Measurements from ENCODE around the gene PPEF2. TPM values are rescaled to one million over a fixed set of nuclear protein-coding genes. Genes with fewer than 3 reads are reported as not detected.

PPEF2 gene
- total RNA-seq, 2 donors from 2014 or later: not detected

GRCh38 chr4:75820197-75820596 lies 82.1 kb downstream of the PPEF2 start:
- H3K9me3 ChIP-seq (ENCODE audit: control insufficient read depth, low read length): no peaks in the 10 kb centered on the region
- Mint-ChIP-seq H3K36me3 (ENCODE audit: low read depth) (peaks cover 5% of the 10 kb centered on the region), H3K27ac (no peak overlapping the region), H3K4me3 (no peak overlapping the region), H3K27me3 (ENCODE audit: insufficient read depth) (no peaks in the 10 kb centered on the region), H3K9me3 (no peaks in the 10 kb centered on the region), H3K4me1 (no peaks in the 10 kb centered on the region)
- no peak overlapping the region for H3K27ac ChIP-seq (ENCODE audit: low read depth, low read length)
- H3K36me3 ChIP-seq (ENCODE audit: control insufficient read depth, insufficient read depth, low read length): peaks cover 7% of the 10 kb centered on the region
- DNase-seq: no peak
- H3K9ac ChIP-seq (ENCODE audit: extremely low read depth, low read length, poor library complexity, severe bottlenecking): no peak overlapping the region
- TF ChIP-seq, protein P1, sequence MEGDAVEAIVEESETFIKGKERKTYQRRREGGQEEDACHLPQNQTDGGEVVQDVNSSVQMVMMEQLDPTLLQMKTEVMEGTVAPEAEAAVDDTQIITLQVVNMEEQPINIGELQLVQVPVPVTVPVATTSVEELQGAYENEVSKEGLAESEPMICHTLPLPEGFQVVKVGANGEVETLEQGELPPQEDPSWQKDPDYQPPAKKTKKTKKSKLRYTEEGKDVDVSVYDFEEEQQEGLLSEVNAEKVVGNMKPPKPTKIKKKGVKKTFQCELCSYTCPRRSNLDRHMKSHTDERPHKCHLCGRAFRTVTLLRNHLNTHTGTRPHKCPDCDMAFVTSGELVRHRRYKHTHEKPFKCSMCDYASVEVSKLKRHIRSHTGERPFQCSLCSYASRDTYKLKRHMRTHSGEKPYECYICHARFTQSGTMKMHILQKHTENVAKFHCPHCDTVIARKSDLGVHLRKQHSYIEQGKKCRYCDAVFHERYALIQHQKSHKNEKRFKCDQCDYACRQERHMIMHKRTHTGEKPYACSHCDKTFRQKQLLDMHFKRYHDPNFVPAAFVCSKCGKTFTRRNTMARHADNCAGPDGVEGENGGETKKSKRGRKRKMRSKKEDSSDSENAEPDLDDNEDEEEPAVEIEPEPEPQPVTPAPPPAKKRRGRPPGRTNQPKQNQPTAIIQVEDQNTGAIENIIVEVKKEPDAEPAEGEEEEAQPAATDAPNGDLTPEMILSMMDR (conservative IDR thresholded peaks at IDR 0.05): no peak
- H3K4me3 ChIP-seq (ENCODE audit: low read length): no peak overlapping the region
- WGBS, 2 experiments (ENCODE audit: insufficient coverage in 1 of 2, insufficient read length in 1 of 2): 89 to 100% methylated on average over 1 to 2 of the region's 2 CpGs
- no peaks in the 10 kb centered on the region for H3K4me1 ChIP-seq (ENCODE audit: control insufficient read depth, insufficient read depth, low read length)
- no peaks in the 10 kb centered on the region for H3K27me3 ChIP-seq (ENCODE audit: control insufficient read depth, insufficient read depth, low read length, poor library complexity, severe bottlenecking)

DNA sequence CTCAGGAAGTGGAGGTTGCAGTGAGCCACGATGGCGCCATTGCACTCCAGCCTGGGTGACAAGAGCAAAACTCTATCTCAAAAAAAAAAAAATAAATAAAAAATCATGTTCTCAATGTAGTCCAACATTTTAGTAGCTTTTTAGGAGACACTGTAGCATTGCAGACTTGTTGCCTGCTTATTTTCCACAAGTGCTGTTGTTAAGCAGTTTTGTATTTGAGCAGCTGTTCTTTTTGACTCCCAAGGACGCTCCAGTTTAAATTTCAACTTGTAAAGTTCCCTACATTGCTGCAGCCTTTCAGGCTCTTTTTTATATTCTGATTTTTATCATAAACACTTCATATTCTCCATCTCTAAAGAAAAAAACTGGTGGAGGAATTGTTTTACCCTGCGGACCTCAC lies 83.1 kb downstream of the PPEF2 start:
- Histone ChIP-seq H3K9ac (ENCODE audit: extremely low read depth, low read length, poor library complexity, severe bottlenecking) (no peak overlapping the region), H3K4me1 (ENCODE audit: control insufficient read depth, insufficient read depth, low read length) (no peaks in the 10 kb centered on the region), H3K36me3 (ENCODE audit: control insufficient read depth, insufficient read depth, low read length) (peaks cover 18% of the 10 kb centered on the region), H3K9me3 (ENCODE audit: control insufficient read depth, low read length) (no peaks in the 10 kb centered on the region), H3K27me3 (ENCODE audit: control insufficient read depth, insufficient read depth, low read length, poor library complexity, severe bottlenecking) (no peaks in the 10 kb centered on the region), H3K4me3 (ENCODE audit: low read length) (no peak overlapping the region), H3K27ac (ENCODE audit: low read depth, low read length) (no peak overlapping the region)
- Mint-ChIP-seq H3K27me3 (ENCODE audit: insufficient read depth) (no peaks in the 10 kb centered on the region), H3K27ac (no peak overlapping the region), H3K4me1 (no peaks in the 10 kb centered on the region), H3K9me3 (no peaks in the 10 kb centered on the region), H3K4me3 (no peak overlapping the region), H3K36me3 (ENCODE audit: low read depth) (peaks cover 16% of the 10 kb centered on the region)
- TF ChIP-seq, protein P1 (conservative IDR thresholded peaks at IDR 0.05): no peak
- no peak for DNase-seq
- WGBS, 2 experiments (ENCODE audit: insufficient coverage in 1 of 2, insufficient read length in 1 of 2): 0 to 71% methylated on average over 1 to 4 of the region's 4 CpGs

DNA sequence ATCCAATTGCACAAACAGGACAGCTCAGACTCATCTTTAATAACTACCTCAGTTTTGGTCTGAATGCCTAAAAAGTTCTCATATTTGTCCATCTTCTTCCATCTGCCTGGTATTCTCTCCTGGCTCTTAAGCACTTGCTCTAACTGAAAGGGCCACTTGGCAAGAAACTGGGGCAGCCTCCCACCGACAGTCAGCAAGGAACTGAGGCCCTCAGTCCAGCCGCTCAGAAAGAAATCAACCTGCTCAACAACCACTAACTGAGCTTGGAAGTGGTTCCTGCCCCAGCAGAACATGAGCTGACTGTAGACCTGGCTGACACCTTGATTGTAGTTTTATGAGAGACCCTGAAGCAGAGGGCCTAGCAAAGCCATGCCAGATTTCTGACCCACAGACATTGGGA lies 84.4 kb downstream of the PPEF2 start:
- Histone ChIP-seq H3K27ac (ENCODE audit: low read depth, low read length) (no peak overlapping the region), H3K36me3 (ENCODE audit: control insufficient read depth, insufficient read depth, low read length) (peaks cover 30% of the 10 kb centered on the region), H3K9me3 (ENCODE audit: control insufficient read depth, low read length) (no peaks in the 10 kb centered on the region), H3K4me1 (ENCODE audit: control insufficient read depth, insufficient read depth, low read length) (no peaks in the 10 kb centered on the region), H3K9ac (ENCODE audit: extremely low read depth, low read length, poor library complexity, severe bottlenecking) (no peak overlapping the region), H3K27me3 (ENCODE audit: control insufficient read depth, insufficient read depth, low read length, poor library complexity, severe bottlenecking) (no peaks in the 10 kb centered on the region), H3K4me3 (ENCODE audit: low read length) (no peak overlapping the region)
- TF ChIP-seq, protein P1 (conservative IDR thresholded peaks at IDR 0.05): no peak
- 94 to 100% methylated on average over 2 of the region's 2 CpGs for WGBS, 2 experiments (ENCODE audit: insufficient coverage in 1 of 2, insufficient read length in 1 of 2)
- Mint-ChIP-seq H3K27ac (no peak overlapping the region), H3K4me1 (no peaks in the 10 kb centered on the region), H3K36me3 (ENCODE audit: low read depth) (peaks cover 24% of the 10 kb centered on the region), H3K9me3 (no peaks in the 10 kb centered on the region), H3K27me3 (ENCODE audit: insufficient read depth) (no peaks in the 10 kb centered on the region), H3K4me3 (no peak overlapping the region)
- no peak for DNase-seq

Other genes with a start within 250 kb of the PPEF2 start
- 100 to 1,000 TPM; 176 to 183 TPM for gene G3BP2, start 229.0 kb downstream of the PPEF2 start, total RNA-seq
- gene USO1, start 177.9 kb downstream of the PPEF2 start, total RNA-seq: 10 to 100 TPM; 74.5 to 75.1 TPM
- 1 to 10 TPM; 1.7 TPM for gene NAAA, start 38.6 kb upstream of the PPEF2 start, total RNA-seq
- gene SDAD1, start 88.5 kb upstream of the PPEF2 start, total RNA-seq: 10 to 100 TPM; 38.1 to 47.4 TPM
- not detected for gene CXCL9, start 105.1 kb upstream of the PPEF2 start, total RNA-seq
- not detected for gene CXCL10, start 121.0 kb upstream of the PPEF2 start, total RNA-seq
- gene CXCL11, start 133.6 kb upstream of the PPEF2 start, total RNA-seq: not detected
- gene ART3, start 172.3 kb upstream of the PPEF2 start, total RNA-seq: under 1 TPM in 1 of 2 donors, not detected in 1; 0.92 TPM
- 10 to 100 TPM; 78.6 to 88.5 TPM for gene NUP54, start 245.9 kb upstream of the PPEF2 start, total RNA-seq